ENCODE measurements around the gene DMXL1. TPM values are rescaled to one million over a fixed set of nuclear protein-coding genes. Genes with fewer than 3 reads are reported as not detected.
A peak's percentile ranks its signal among the peaks of the same experiment; 100 is the strongest.
"Not testable (repeated sequence)": the region's sequence is repeated elsewhere in the genome, so short reads cannot be mapped to it uniquely, and the experiment has no call there.

The DMXL1 gene
- total RNA-seq, 1 donor from 2014 or later: 48.3 TPM

GRCh38 chr5:119179857-119180641, 109.2 kb downstream of the DMXL1 start:
- H3K9me3 Mint-ChIP-seq (ENCODE audit: low read depth): no peaks in the 10 kb centered on the region
- H3K27me3 Mint-ChIP-seq: no peaks in the 10 kb centered on the region
- no peak overlapping the region for H3K4me3 Mint-ChIP-seq (ENCODE audit: low read depth)
- no peak for TF ChIP-seq CTCF (IDR thresholded peaks at IDR 0.05; ENCODE audit: unreplicated experiment)
- H3K36me3 Mint-ChIP-seq (ENCODE audit: insufficient read depth): peaks cover 6% of the 10 kb centered on the region
- H3K4me1 Mint-ChIP-seq (ENCODE audit: low read depth): no peaks in the 10 kb centered on the region
- no peak for DNase-seq (ENCODE audit: low spot score, unreplicated experiment)
- peak overlapping the region; percentile 59 for H3K27ac Mint-ChIP-seq

GRCh38 chr5:119185512-119185911, 114.6 kb downstream of the DMXL1 start:
- H3K4me1 Mint-ChIP-seq (ENCODE audit: low read depth); H3K36me3 Mint-ChIP-seq (ENCODE audit: insufficient read depth); H3K27ac Mint-ChIP-seq; H3K27me3 Mint-ChIP-seq; H3K4me3 Mint-ChIP-seq (ENCODE audit: low read depth); H3K9me3 Mint-ChIP-seq (ENCODE audit: low read depth); DNase-seq (ENCODE audit: low spot score, unreplicated experiment): not testable (repeated sequence)

- peaks cover 15% of the 10 kb centered on the region for H3K36me3 Mint-ChIP-seq (ENCODE audit: insufficient read depth)
- no peaks in the 10 kb centered on the region for H3K9me3 Mint-ChIP-seq (ENCODE audit: low read depth)
- no peaks in the 10 kb centered on the region for H3K27me3 Mint-ChIP-seq
- DNase-seq (ENCODE audit: low spot score, unreplicated experiment): no peak
- peaks cover 2% of the 10 kb centered on the region for H3K4me1 Mint-ChIP-seq (ENCODE audit: low read depth)
- H3K4me3 Mint-ChIP-seq (ENCODE audit: low read depth): no peak overlapping the region
- H3K27ac Mint-ChIP-seq: no peak overlapping the region
- TF ChIP-seq CTCF (IDR thresholded peaks at IDR 0.05; ENCODE audit: unreplicated experiment): no peak
Observed at GRCh38 chr5:119187776-119188529, 117.1 kb downstream of the DMXL1 start.

- Mint-ChIP-seq H3K27me3 (no peaks in the 10 kb centered on the region), H3K9me3 (ENCODE audit: low read depth) (no peaks in the 10 kb centered on the region), H3K27ac (no peak overlapping the region), H3K4me3 (ENCODE audit: low read depth) (no peak overlapping the region), H3K4me1 (ENCODE audit: low read depth) (peaks cover 2% of the 10 kb centered on the region), H3K36me3 (ENCODE audit: insufficient read depth) (peaks cover 14% of the 10 kb centered on the region)
- no peak for DNase-seq (ENCODE audit: low spot score, unreplicated experiment)
- TF ChIP-seq CTCF (IDR thresholded peaks at IDR 0.05; ENCODE audit: unreplicated experiment): no peak
Observed at GRCh38 chr5:119190470-119191095, 119.7 kb downstream of the DMXL1 start.

GRCh38 chr5:119191944-119192343, 121.1 kb downstream of the DMXL1 start:
- peaks cover 22% of the 10 kb centered on the region for H3K36me3 Mint-ChIP-seq (ENCODE audit: insufficient read depth)
- no peak overlapping the region for H3K4me3 Mint-ChIP-seq (ENCODE audit: low read depth)
- no peaks in the 10 kb centered on the region for H3K27me3 Mint-ChIP-seq
- DNase-seq (ENCODE audit: low spot score, unreplicated experiment): no peak
- no peaks in the 10 kb centered on the region for H3K9me3 Mint-ChIP-seq (ENCODE audit: low read depth)
- H3K27ac Mint-ChIP-seq: no peak overlapping the region
- H3K4me1 Mint-ChIP-seq (ENCODE audit: low read depth): peaks cover 5% of the 10 kb centered on the region
- no peak for TF ChIP-seq CTCF (IDR thresholded peaks at IDR 0.05; ENCODE audit: unreplicated experiment)
